DND-41 (cell line): Measurements from ENCODE around the gene TTC17.

ENCODE experiments used
- ATAC-seq: fragments of 200-7000 bp; cut with Tn5 transposase; 3 replicates; pipeline ENCODE4 v1.9.1; 2021; ENCODE audit warnings: low read depth; ENCODE audit not compliant: insufficient read depth
- DNase-seq: peaks from one replicate; pipeline ENCODE4 v3.0.0-alpha.2; 2020
- H2AFZ ChIP-seq: 2 replicates; pipeline ENCODE4 v1.6.0; 2012; ENCODE audit warnings: low read depth, low read length
- H3K27ac ChIP-seq: 2 replicates; pipeline ENCODE4 v1.5.1; 2012; ENCODE audit warnings: low read length, inconsistent platforms
- H3K27me3 ChIP-seq: fragments of 200-600 bp; sonication (generic); 2 replicates; pipeline ENCODE4 v1.6.0; 2012; ENCODE audit warnings: low read length, mild to moderate bottlenecking, inconsistent platforms; ENCODE audit not compliant: insufficient read depth, poor library complexity
- H3K36me3 ChIP-seq: 2 replicates; pipeline ENCODE4 v1.5.1; 2012; ENCODE audit warnings: low read length, inconsistent platforms; ENCODE audit not compliant: insufficient read depth
- H3K4me1 ChIP-seq: 2 replicates; pipeline ENCODE4 v1.5.1; 2012; ENCODE audit warnings: mild to moderate bottlenecking, low read length; ENCODE audit not compliant: insufficient read depth
- H3K4me2 ChIP-seq: 2 replicates; pipeline ENCODE4 v1.6.0; 2012; ENCODE audit warnings: mild to moderate bottlenecking, moderate library complexity, low read length, inconsistent platforms; ENCODE audit not compliant: insufficient read depth
- H3K4me3 ChIP-seq, 2 experiments: fragments of 200-600 bp in 1 of 2; shearing (Covaris generic) in 1 of 2; 2 replicates each; pipeline ENCODE4 v1.5.1; 2012 to 2016; ENCODE audit warnings: inconsistent platforms in 2 of 2, low read length in 2 of 2, mild to moderate bottlenecking in 2 of 2, low read depth in 1 of 2, moderate library complexity in 1 of 2
- H3K79me2 ChIP-seq: 2 replicates; pipeline ENCODE4 v1.6.0; 2012; ENCODE audit warnings: low read length, inconsistent platforms; ENCODE audit not compliant: insufficient read depth
- H3K9ac ChIP-seq: 2 replicates; pipeline ENCODE4 v1.6.0; 2012; ENCODE audit warnings: low read depth, mild to moderate bottlenecking, inconsistent platforms, low read length, moderate library complexity
- H3K9me3 ChIP-seq: 2 replicates; pipeline ENCODE4 v1.5.1; 2012; ENCODE audit warnings: low read length, moderate library complexity, mild to moderate bottlenecking, inconsistent platforms; ENCODE audit not compliant: insufficient read depth, severe bottlenecking
- H4K20me1 ChIP-seq: 2 replicates; pipeline ENCODE4 v1.6.0; 2012; ENCODE audit warnings: low read length; ENCODE audit not compliant: insufficient read depth
- CTCF ChIP-seq: IDR thresholded peaks from 2 replicates; pipeline ENCODE4 v1.5.1; 2012; ENCODE audit warnings: borderline replicate concordance, low read length, moderate library complexity, mild to moderate bottlenecking; ENCODE audit not compliant: poor library complexity, severe bottlenecking; ENCODE audit errors: extremely low read depth
- EZH2 ChIP-seq: IDR thresholded peaks from 3 replicates; pipeline ENCODE4 v1.6.1; 2012; ENCODE audit warnings: borderline replicate concordance, low read depth, mild to moderate bottlenecking, moderate library complexity, low read length, inconsistent platforms; ENCODE audit not compliant: severe bottlenecking

TTC17 gene

GRCh38 chr11:43542750-43543712 lies 184.3 kb downstream of the TTC17 start:
- no peaks in the 10 kb centered on the region for H3K79me2 ChIP-seq
- no peaks in the 10 kb centered on the region for H3K27me3 ChIP-seq
- TF ChIP-seq EZH2 (no peak), CTCF (no peak)
- peaks cover 3% of the 10 kb centered on the region for H3K9me3 ChIP-seq
- DNase-seq (no peak), ATAC-seq (no peak)
- H3K27ac ChIP-seq, result no peak overlapping the region
- no peak overlapping the region for H3K4me2 ChIP-seq
- H3K4me1 ChIP-seq, result no peaks in the 10 kb centered on the region
- no peak overlapping the region for H3K9ac ChIP-seq
- no peak overlapping the region for H2AFZ ChIP-seq
- no peak overlapping the region for H3K4me3 ChIP-seq
- H3K36me3 ChIP-seq, result no peaks in the 10 kb centered on the region
- H4K20me1 ChIP-seq, result no peaks in the 10 kb centered on the region
